Measurements from ENCODE around the gene JAKMIP2.

DNA sequence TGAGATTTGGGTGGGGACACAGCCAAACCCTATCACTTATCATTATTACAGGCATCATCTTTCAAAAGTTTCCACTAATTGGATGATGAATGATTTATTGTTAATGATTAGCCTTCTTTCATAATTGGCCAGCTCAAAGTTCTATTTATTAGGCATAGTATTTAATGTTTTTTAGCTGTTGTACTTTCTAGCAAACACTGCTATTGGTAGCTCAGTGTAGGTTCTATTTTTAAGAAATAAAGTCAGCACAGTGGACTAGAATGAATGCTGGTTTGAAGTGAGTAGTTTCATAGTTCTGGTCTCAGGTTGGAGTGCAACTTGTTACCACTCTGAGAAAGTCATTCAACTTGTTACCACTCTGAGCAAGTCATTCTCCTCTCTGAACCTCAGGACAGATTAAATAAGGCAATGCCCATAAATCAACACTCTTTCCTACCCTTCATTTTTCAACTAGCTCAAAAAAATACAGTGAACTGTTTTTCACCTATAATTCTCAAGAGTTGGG lies 46.9 kb downstream of the JAKMIP2 start:
- TF ChIP-seq EZH2phosphoT487 (IDR thresholded peaks at IDR 0.05; ENCODE audit: borderline replicate concordance, low read length): no peak
- TF ChIP-seq, protein P1, sequence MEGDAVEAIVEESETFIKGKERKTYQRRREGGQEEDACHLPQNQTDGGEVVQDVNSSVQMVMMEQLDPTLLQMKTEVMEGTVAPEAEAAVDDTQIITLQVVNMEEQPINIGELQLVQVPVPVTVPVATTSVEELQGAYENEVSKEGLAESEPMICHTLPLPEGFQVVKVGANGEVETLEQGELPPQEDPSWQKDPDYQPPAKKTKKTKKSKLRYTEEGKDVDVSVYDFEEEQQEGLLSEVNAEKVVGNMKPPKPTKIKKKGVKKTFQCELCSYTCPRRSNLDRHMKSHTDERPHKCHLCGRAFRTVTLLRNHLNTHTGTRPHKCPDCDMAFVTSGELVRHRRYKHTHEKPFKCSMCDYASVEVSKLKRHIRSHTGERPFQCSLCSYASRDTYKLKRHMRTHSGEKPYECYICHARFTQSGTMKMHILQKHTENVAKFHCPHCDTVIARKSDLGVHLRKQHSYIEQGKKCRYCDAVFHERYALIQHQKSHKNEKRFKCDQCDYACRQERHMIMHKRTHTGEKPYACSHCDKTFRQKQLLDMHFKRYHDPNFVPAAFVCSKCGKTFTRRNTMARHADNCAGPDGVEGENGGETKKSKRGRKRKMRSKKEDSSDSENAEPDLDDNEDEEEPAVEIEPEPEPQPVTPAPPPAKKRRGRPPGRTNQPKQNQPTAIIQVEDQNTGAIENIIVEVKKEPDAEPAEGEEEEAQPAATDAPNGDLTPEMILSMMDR (IDR thresholded peaks at IDR 0.05; ENCODE audit: low read depth, low read length, poor library complexity, severe bottlenecking): no peak

All from DOHH2 (cell line).